OCI-LY7 (cell line): ENCODE results near the gene NWD2. TPM values are rescaled to one million over a fixed set of nuclear protein-coding genes. Genes with fewer than 3 reads are reported as not detected.

Experiments
- BruUV-seq: library from RNA; stranded (reverse); fragments of 400-500 nt; replicated peaks from 2 replicates; lab custom pipeline; 2021; lab: Mats Ljungman, UMichigan
- CTCF ChIA-PET: fragments of 300-600 bp; sonication (Branson Sonifier 250); formaldehyde crosslinking; loops from one replicate; lab custom pipeline; 2022; ENCODE audit warnings: antibody characterized with exemption; ENCODE audit not compliant: unreplicated experiment; lab: Charles Lee
- POLR2A ChIA-PET: fragments of 300-600 bp; sonication (Branson Sonifier 250); formaldehyde crosslinking; loops from one replicate; lab custom pipeline; 2022; ENCODE audit warnings: antibody characterized with exemption; lab: Charles Lee
- DNase-seq: peaks from one replicate; pipeline ENCODE4 v3.0.0-alpha.2; 2015; ENCODE audit warnings: low spot score
- H2AFZ ChIP-seq: fragments of 200-600 bp; sonication (generic), shearing (Covaris generic); 2 replicates; pipeline ENCODE4 v1.6.1; 2014; ENCODE audit warnings: mild to moderate bottlenecking, antibody characterized with exemption, low read length, moderate library complexity
- H3K27ac ChIP-seq: fragments of 200-600 bp; sonication (generic); 2 replicates; pipeline ENCODE4 v1.5.1; 2014; ENCODE audit warnings: mixed run types, low read depth, mild to moderate bottlenecking, moderate library complexity, low read length, inconsistent platforms; ENCODE audit not compliant: poor library complexity, severe bottlenecking
- H3K36me3 ChIP-seq: fragments of 200-600 bp; sonication (generic); 2 replicates; pipeline ENCODE4 v1.6.1; 2014; ENCODE audit warnings: mild to moderate bottlenecking, antibody characterized with exemption, low read length, moderate library complexity, mixed read lengths; ENCODE audit not compliant: insufficient read depth
- H3K4me1 ChIP-seq: fragments of 200-600 bp; sonication (generic); 2 replicates; pipeline ENCODE4 v1.5.1; 2014; ENCODE audit warnings: mild to moderate bottlenecking, low read length; ENCODE audit not compliant: insufficient read depth, poor library complexity, severe bottlenecking
- H3K4me2 ChIP-seq: fragments of 200-600 bp; sonication (generic); 2 replicates; pipeline ENCODE4 v1.6.1; 2014; ENCODE audit warnings: mild to moderate bottlenecking, low read length
- H3K4me3 ChIP-seq: fragments of 200-600 bp; sonication (generic); 2 replicates; pipeline ENCODE4 v1.5.1; 2014; ENCODE audit warnings: mild to moderate bottlenecking, low read depth, low read length; ENCODE audit not compliant: poor library complexity, severe bottlenecking
- H3K79me2 ChIP-seq: fragments of 200-600 bp; sonication (generic); 2 replicates; pipeline ENCODE4 v1.6.1; 2016; ENCODE audit warnings: low read depth, mild to moderate bottlenecking, low read length, moderate library complexity, mixed read lengths; ENCODE audit not compliant: insufficient read depth
- H3K9me2 ChIP-seq: fragments of 200-600 bp; sonication (generic); 2 replicates; pipeline ENCODE4 v1.6.1; 2016; ENCODE audit warnings: mild to moderate bottlenecking, low read length, mixed read lengths; ENCODE audit not compliant: insufficient read depth
- H3K9me3 ChIP-seq: fragments of 200-600 bp; sonication (generic); 2 replicates; pipeline ENCODE4 v1.6.1; 2014; ENCODE audit warnings: mild to moderate bottlenecking, mixed run types, low read length, mixed read lengths
- H4K20me1 ChIP-seq: fragments of 200-600 bp; sonication (generic); 2 replicates; pipeline ENCODE4 v1.6.1; 2014; ENCODE audit warnings: mild to moderate bottlenecking, antibody characterized with exemption, low read length, moderate library complexity, mixed read lengths; ENCODE audit not compliant: insufficient read depth
- CTCF ChIP-seq: fragments of 200-600 bp; sonication (generic); conservative IDR thresholded peaks from 2 replicates; pipeline ENCODE4 v1.5.1; 2014; ENCODE audit warnings: mild to moderate bottlenecking, antibody characterized with exemption, low read length, moderate library complexity, mixed read lengths
- EZH2phosphoT487 ChIP-seq: fragments of 200-600 bp; sonication (generic); IDR thresholded peaks from 2 replicates; pipeline ENCODE4 v1.6.1; 2018; ENCODE audit warnings: low read depth, borderline replicate concordance, mild to moderate bottlenecking, mixed run types, antibody characterized with exemption, low read length, moderate library complexity, mixed read lengths
- intact Hi-C: fragments of 100-400 bp; cut with micrococcal nuclease; formaldehyde crosslinking; loops from one replicate; pipeline ENCODE4 v1.10.0; 2022; ENCODE audit not compliant: unreplicated experiment
- total RNA-seq, 2 experiments: library from RNA; depleted of rRNA in 1 of 2; stranded (reverse); fragments of >200 nt in 1 of 2; shearing (Covaris generic) in 1 of 2; gene quantifications; 2 replicates each; pipeline ENCODE4 v1.2.3, GENCODE V29; 2014 to 2022

The NWD2 gene
- total RNA-seq, 2 experiments from 2014 or later: not detected

GRCh38 chr4:37452952-37453280, 208.4 kb downstream of the NWD2 start:
- peak; percentile 43 for DNase-seq
- Histone ChIP-seq H3K79me2 (no peaks in the 10 kb centered on the region), H3K4me2 (no peak overlapping the region), H3K27ac (no peak overlapping the region), H3K9me3 (no peaks in the 10 kb centered on the region), H4K20me1 (no peaks in the 10 kb centered on the region), H3K4me3 (no peak overlapping the region), H3K36me3 (no peaks in the 10 kb centered on the region), H2AFZ (no peak overlapping the region), H3K4me1 (no peaks in the 10 kb centered on the region), H3K9me2 (no peaks in the 10 kb centered on the region)
- CTCF ChIA-PET: no interaction called here
- POLR2A ChIA-PET: no interaction called here
- TF ChIP-seq CTCF (peak; percentile 81), EZH2phosphoT487 (no peak)
- BruUV-seq: no TSS peak
- intact Hi-C loops: loop anchor here (1.0 to 2.0 kb wide), 2 partner anchors 113 to 340 kb away; no protein-coding TSS in a partner anchor

GRCh38 chr4:37453281-37453998, 208.9 kb downstream of the NWD2 start:
- TF ChIP-seq CTCF: 0 out of 2 replicates have a peak, but pooled peaks have one; percentile 26
- no peak for TF ChIP-seq EZH2phosphoT487
- H3K9me2 ChIP-seq: no peaks in the 10 kb centered on the region
- no peaks in the 10 kb centered on the region for H3K4me1 ChIP-seq
- intact Hi-C loops: loop anchor here (1.0 to 2.0 kb wide), 2 partner anchors 113 to 339 kb away; no protein-coding TSS in a partner anchor
- no peaks in the 10 kb centered on the region for H3K36me3 ChIP-seq
- H4K20me1 ChIP-seq: no peaks in the 10 kb centered on the region
- no TSS peak for BruUV-seq
- CTCF ChIA-PET: no interaction called here
- POLR2A ChIA-PET: no interaction called here
- no peak for DNase-seq
- no peak overlapping the region for H3K4me3 ChIP-seq
- H3K27ac ChIP-seq: no peak overlapping the region
- H3K4me2 ChIP-seq: no peak overlapping the region
- no peaks in the 10 kb centered on the region for H3K79me2 ChIP-seq
- no peak overlapping the region for H2AFZ ChIP-seq
- no peaks in the 10 kb centered on the region for H3K9me3 ChIP-seq
